NCI-H2107 treated with DMSO at 0.1 percent for 48 hours (cell line): ENCODE results near the gene PAQR3.
A peak's percentile ranks its signal among the peaks of the same experiment; 100 is the strongest.
"Not testable (repeated sequence)": the region's sequence is repeated elsewhere in the genome, so short reads cannot be mapped to it uniquely, and the experiment has no call there.

Experiments used
- DNase-seq: peaks from one replicate; lab custom pipeline; 2025; ENCODE audit not compliant: unreplicated experiment; lab: John Stamatoyannopoulos, UW

The PAQR3 gene

DNA sequence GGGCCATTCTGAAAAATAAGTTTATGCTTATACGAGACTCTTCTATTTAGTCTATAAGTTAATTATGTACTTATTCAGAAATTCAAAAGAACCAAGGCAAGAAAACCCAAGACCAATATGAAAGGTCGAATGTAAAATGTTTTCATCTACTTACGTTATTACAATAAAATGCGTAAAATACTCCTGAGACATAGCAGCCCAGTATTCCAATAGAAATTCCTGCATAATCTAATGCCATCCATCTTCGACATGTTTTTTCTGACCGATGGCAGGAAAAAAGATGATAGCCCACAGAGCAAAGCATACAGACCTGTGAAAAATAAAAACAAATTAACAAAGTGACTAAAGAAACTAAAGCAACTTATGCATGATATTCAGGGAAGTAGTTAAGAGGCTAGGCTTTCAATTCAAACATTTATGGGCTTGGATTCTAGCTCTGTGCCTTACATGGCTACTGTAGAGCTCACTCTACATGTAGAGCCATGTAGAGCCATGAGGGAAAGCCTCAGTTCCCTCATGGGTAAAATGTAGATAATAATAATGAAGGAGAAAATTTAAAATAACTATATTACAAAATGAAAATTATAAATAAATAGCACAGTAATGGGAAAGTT is 9.1 kb downstream of the PAQR3 start:
- no peak for DNase-seq

DNA sequence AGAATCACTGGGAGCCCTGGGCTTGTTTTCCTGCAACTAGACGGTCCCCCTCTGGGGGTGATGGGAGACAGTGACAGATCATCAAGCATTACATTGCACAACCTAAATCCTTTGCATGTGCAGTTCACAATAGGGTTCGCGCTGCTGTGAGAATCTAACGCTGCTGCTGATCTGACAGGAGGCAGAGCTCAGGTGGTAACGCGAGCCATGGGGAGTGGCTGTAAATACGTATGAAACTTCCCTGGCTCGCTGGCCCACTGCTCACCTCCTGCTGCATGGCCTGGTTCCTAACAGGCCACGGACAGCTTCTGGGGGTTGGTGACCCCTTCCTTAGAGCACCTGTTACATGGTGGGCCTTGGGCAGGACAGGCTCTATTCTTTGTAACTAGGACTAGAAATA is 10.4 kb downstream of the PAQR3 start:
- no peak for DNase-seq

DNA sequence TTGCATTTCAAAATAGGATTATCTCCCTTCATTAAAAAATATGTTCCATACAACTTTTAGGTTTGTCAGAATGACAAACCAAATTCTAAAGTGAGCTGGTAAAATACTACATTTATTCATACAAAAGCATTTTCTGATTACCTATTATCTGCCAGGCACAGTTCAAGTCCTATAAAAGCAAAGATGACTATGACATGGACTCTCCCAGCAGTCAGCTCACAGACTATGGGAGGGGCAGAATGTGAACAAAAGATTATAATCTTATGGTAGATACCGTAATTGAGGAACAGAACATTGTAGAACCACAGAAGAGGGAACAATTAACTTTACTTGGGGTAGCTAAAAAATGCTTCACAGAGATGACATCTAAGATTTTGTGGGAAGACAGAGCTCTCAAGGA is 12.4 kb downstream of the PAQR3 start:
- DNase-seq = no peak

DNA sequence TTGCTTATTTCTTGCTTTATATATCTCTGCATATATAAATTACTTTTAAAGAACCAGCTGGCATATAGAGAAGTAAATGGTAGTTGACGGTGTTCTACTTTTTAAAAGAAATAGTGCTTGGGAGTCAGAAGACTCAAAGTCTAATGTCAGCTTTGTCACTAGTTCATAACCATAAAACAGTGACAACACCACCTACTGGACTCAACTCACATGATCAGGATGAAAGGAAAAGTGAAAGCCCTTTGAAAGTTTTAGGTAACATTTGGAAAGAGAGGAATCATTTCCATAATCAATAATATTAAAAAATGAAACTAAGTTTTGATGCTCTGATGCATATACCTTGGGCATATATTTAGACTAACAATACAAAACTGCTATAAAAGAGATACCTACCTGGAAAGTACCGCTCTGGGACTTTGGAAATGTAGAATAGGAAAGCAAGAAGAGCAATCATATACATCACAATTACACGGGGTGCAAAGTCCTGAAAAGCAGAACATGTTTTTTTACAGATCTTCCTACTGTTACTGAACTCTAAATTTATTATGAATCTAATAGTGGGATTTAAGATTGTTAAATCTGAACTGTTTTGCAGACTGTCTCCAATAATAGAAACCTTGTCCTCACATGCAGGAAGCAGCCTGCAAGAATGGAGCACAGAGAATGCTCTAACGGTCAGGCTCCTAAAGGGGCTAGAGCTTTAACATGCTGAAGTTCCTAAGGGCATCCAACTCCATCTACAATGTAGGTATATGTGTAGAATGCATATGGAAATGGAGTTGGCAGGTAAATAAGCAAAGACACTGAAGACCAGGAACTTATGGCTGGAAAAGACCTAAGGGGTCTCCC is 15.6 kb downstream of the PAQR3 start:
- DNase-seq = no peak

DNA sequence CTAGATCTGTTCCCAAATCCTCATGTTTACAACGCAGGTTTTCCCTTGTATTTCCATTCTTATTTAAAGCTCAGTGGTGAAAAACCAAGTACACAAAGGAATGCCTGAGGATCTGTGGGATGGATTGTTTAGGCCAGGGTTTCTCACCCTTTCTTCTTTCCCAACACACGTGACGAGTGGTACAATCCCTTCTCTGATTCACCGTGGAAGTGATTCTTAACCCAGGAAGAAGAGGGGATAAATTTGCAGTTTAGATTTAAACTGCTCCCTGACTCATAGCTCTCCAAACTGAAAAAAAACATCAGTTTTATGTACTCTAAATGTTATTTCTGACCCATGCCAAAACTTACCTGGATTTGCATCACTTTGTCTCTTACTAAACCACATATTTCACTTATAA is 17.0 kb downstream of the PAQR3 start:
- DNase-seq = no peak

DNA sequence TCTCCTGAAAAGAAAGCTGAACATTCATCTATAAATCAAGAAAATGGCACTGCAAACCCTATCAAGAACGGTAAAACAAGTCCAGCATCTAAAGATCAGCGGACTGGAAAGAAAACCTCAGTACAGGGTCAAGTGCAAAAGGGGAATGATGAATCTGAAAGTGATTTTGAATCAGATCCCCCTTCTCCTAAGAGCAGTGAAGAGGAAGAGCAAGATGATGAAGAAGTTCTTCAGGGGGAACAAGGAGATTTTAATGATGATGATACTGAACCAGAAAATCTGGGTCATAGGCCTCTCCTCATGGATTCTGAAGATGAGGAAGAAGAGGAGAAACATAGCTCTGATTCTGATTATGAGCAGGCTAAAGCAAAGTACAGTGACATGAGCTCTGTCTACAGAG is 28.6 kb downstream of the PAQR3 start:
- DNase-seq = no peak

DNA sequence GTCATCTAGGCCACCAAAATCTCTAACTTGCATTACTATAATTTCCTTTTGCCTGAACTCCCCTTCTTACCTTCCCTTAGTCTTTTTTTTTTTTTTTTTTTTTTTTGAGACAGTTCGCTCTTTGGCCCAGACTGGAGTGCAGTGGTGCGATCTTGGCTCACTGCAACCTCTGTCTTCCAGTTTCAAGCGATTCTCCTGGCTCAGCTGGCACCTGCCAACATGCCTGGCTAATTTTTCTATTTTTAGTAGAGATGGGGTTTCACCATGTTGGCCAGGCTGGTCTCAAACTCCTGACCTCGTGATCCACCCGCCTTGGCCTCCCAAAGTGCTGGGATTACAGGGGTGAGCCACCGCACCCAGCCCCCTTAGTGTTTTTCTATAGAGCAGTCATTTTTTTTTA is 30.3 kb downstream of the PAQR3 start:
- not testable (repeated sequence) for DNase-seq

DNA sequence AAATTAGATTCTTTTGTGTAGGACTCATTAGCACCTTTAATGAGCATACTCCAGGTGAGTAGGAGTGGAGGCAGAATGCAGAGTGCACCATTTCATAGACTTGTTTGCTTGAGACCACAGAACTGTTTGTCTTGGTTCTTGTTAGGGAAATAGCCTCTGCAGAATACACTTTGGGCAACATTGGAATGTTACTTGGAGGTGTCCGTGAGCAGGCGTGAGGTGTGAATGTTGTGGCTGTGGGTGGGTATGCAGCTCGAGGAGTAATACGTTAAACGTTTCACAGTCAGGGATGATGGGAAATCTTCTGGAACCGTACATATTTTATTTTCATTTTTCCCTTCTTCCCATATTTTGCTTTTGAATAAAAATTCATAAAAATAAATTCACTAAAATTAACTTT is 31.6 kb downstream of the PAQR3 start:
- no peak for DNase-seq

DNA sequence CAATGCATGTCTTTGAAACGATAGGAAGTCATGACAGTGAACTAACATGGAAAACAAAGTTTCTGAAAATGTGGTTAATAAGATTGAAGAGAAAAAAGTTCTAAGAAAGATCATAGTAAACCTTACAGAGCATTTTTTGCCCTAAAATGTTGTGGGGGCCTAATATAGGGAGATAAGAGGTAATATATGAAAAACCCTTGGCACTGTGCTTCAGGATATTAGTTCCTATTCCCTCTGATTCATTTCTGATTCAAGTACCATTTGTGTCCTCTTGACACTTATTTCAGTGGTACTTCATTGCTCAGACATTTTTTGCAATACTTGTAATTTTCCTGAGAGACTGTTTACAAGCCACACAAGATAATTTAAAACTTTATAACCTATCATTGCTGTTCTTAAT is 35.1 kb downstream of the PAQR3 start:
- no peak for DNase-seq

DNA sequence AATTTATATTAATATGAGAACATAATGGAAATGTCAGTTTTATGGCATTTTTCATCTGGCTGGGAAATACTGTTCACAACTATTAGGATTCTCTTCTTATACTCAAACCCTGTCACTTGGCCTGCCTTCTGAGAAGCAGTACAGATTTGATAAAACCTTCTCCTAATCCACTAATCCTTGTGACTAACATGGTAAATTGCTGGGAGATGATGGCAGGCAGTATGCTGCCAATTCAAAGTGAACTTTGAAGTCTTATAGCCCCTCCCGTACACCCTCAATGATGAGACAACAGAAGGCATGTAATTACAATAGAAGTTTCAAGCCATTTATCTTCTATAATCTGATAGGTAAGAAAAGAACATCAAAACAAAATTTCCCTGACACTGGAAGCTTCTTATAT is 36.9 kb downstream of the PAQR3 start:
- DNase-seq = no peak

DNA sequence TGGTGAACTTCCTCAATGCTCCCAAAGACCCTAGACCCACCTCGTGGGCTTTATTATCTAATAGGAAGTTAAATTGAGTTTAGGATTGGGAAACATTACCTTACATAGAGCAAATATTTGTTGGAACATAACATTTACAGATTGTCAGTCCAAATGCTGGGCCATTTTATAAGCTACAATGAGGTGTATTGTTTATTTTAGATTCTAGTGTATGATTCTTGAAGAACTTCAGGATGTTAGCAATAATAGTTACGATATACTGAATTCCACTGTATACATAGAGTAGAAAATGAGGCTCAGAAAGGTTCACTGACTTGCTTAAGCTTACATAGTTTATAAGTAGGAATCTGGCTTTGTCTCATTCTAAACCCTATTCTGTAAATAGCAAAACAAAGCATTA is 37.4 kb downstream of the PAQR3 start:
- DNase-seq = no peak

DNA sequence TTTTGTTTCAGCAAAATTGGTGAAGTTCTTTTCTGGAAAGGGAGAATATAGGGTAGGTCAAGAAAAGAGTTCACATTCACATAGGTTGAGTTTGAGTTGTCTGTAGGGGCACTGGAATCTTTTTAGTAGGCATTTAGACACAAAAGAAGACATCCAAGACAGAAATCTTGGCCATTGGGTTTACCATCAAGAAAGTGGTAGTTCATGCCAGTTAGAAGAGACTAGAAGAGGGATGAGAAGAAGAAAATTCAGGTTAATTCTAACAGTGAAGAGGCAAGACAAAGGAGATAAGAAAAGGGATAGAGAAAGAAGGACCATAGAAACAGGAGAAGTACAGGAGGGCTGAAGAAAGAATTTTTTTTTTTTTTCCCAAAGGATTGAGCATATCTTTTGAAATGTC is 39.9 kb downstream of the PAQR3 start:
- no peak for DNase-seq

DNA sequence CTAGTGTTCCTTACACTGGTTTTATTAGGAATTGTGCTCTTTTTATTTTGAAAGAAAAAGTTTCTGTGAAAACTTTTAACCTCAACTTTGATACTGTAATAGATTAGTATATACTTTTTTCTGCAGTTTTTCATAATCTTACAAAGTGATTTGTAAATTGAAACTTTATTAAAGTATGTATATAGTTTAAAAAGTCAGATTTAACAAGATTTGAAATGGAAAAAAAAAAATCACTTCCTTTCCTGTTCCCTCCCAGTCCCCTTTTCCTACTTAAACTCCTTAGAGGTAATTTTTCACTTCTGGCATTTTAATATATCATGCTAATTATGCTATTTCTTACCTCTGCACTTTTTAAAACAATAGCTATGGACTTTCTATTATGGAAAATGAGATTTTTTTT is 49.3 kb downstream of the PAQR3 start:
- DNase-seq = no peak

DNA sequence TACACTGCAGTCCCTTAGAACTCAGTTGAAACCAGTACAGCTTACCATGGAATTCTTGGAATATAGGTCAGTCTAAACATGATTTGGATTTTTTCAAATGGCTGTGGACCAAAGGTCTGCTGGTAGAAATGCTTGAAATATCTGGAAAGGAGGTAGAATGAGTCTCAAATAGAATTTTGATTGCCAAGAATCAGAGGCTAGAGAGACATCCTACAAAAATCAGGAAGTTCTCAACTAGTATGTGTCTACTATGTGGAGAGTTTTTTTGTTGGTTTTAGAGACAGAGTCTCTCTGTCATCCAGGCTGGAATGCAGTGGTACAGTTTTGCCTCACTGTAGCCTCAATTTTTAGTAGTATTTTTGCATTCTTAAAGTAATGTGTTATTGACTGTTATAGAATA is 53.6 kb downstream of the PAQR3 start:
- no peak for DNase-seq

DNA sequence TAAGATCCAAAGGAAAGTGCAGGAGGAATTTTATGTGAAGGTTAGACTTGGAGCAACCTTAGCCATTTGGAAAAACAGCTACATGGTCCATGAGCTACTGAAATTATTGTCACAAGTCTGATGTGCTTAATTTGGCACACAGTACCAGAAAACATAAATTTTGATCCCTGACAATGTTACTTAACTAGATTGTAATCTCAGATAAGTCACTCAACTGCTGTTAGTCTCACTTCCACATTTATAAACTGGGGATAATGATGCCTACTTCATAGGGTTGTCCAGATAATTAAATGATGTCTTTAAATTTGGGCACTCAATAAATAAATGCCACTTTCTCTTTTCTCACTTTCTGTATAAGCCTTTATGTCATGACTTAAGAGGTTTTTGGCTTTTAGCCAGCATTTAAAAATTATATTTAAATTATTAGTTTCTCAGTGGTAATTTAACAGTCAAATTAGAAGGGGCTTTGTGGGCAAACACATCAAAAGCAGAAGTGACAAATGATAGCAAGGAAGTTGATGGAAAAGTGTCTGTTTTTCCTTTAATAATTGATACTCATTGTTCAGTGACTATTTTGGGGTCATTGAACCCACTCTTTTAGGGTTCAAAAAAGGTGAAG is 58.3 kb downstream of the PAQR3 start:
- DNase-seq = no peak

DNA sequence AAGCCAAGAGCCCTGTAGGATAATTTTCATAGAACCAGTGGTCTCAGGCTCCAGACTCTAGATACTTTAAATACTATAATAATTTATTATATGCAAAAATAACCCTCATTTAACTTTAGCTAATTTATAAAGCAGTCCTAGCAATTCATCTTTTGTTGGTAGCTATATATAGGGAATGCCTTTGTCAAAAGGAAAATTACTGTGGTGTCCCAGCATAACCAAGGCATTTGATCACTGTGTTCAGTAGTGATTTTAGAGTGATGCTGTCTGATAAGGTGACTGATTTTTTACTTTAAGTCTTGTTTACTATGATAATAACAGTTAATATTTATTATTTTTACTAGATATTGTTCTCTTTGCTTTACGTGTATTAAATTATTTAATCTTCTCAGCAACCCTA is 61.2 kb downstream of the PAQR3 start:
- DNase-seq = no peak

DNA sequence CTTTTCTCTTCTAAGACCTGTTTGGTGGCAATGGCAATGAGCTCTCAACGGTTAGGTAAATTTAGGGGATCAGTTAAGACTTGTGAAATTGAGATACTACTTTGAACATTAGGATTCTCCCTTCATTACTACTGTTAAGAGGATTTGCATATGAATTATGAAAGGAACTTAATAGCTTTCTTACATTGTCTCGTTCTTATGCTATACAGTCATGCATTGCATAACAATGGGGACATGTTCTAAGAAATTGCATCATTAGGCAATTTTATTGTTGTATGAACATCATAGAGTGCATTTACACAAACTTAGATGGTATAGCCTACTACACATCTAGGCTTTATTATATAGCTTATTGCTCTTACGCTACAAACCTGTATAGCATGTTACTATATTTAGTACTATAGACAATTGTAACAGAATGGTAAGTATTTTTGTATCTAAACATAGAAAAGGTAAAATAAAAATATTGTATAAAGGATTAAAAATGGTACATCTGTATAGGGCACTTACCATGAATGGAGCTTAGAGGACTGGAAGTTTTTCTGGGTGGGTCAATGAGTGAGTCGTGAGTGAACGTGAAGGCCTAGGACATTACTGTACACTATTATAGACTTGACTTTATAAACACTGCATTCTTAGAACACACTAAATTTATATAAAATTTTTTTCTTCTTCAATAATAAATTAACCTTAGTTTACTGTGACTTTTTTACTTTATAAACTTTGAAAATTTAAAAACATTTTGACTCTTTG is 62.5 kb downstream of the PAQR3 start:
- no peak for DNase-seq

DNA sequence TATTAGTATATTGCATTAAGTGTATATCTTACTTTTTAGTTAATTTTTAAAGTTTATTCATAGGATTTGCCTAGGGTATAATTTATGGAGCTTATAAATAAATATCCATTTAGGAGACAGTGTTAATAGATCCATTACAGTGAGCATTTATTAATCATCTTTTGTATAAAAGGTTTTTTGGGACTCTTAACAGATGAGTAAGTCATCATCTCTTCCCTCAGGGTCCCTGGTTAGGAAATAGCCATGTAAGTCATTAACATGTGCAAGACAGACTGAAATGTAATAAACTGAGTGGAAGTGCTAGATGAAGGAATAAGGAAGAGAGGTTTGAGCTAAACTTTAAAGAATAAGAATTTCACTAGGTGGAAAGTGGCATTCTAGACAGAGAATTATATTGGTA is 69.2 kb downstream of the PAQR3 start:
- no peak for DNase-seq

DNA sequence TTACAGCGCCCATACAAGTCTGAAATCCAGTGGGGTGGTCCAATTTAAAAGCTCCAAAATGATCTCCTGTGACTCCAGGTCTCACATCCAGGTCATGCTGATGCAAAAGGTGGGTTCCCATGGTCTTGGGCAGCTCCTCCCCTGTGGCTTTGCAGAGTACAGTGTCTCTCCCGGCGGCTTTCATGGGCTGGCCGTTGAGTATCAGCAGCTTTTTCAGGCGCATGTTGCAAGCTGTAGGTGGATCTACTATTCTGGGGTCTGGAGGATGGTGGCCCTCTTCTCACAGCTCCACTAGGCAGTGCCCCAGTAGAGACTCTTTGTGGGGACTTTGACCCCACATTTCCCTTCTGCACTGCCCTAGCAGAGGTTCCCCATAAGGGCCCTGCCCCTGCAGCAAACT is 70.5 kb downstream of the PAQR3 start:
- DNase-seq = not testable (repeated sequence)

DNA sequence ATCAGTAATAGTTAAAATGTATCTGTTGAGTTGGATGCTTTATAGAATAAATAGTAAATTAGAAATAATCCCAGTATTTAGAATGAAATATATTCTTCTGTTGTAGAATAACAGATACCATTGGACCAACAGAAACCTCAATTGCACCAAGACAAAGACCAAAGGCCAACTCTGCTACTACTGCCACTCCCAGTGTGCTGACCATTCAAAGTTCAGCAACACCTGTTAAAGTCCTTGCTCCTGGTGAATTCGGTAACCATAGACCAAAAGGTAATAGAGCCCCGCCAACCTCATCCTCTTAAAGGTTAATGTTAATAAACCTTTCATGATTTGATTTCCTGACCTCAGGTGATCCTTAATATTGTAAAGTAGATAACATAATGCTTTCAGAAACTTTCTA is 73.8 kb downstream of the PAQR3 start:
- DNase-seq = no peak

DNA sequence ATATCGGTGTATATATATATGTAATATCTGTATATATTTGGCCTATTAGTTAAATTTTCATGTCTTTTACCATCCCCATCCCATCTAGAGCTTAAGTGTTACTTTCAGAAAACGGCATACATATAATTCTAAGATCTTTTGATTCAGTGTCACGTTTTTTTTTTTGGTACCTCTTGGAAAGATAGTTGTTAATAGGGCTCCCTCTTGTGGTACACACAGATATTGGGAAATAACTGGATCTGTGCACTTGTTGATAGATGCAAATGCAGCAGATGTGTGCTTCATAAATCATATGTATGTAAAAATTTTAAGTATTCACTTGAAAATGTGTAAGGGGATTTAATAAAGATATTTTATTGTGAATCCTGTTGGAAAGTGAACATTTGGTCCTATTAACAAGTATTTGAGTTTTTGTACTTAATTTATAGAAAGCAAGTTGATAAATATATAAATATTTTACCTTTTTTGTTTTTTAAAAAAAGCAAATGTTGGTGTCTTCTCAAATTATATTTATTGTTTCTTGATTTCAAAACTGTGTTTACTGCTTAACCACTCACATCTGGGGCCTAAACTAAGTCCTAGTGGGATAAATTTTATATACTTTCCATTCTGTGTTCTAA is 74.7 kb downstream of the PAQR3 start:
- peak; percentile 60 for DNase-seq
